MCF 10A (cell line): ENCODE results near the gene SPIN2B. TPM values are rescaled to one million over a fixed set of nuclear protein-coding genes. Genes with fewer than 3 reads are reported as not detected.
A peak's percentile ranks its signal among the peaks of the same experiment; 100 is the strongest.
"Not testable (repeated sequence)": the region's sequence is repeated elsewhere in the genome, so short reads cannot be mapped to it uniquely, and the experiment has no call there.

Experiments used
- BruUV-seq: library from RNA; stranded (reverse); fragments of 400-500 nt; replicated peaks from 2 replicates; lab custom pipeline; 2021; lab: Mats Ljungman, UMichigan
- CTCF ChIA-PET: fragments of 300-600 bp; sonication (Branson Sonifier 250); formaldehyde crosslinking; extraction: SDS; loops from one replicate; lab custom pipeline; 2021; ENCODE audit warnings: antibody characterized with exemption, inconsistent platforms; lab: Yijun Ruan, JAX
- POLR2A ChIA-PET: fragments of 300-600, 350-650 bp; sonication (Branson Sonifier 250); formaldehyde crosslinking; extraction: SDS; loops from one replicate; lab custom pipeline; 2020; ENCODE audit warnings: antibody characterized with exemption, inconsistent platforms; lab: Yijun Ruan, JAX
- DNase-seq: peaks from one replicate; pipeline ENCODE4 v3.0.0-alpha.2; 2018; ENCODE audit not compliant: unreplicated experiment
- H3K27ac Mint-ChIP-seq: one replicate; pipeline ENCODE4 v1.8.0; 2022; ENCODE audit warnings: mild to moderate bottlenecking, low read depth, mixed read lengths; ENCODE audit not compliant: unreplicated experiment
- H3K27me3 Mint-ChIP-seq: one replicate; pipeline ENCODE4 v1.8.0; 2022; ENCODE audit warnings: mixed read lengths; ENCODE audit not compliant: insufficient read depth, unreplicated experiment
- H3K36me3 Mint-ChIP-seq: one replicate; pipeline ENCODE4 v1.8.0; 2022; ENCODE audit warnings: mild to moderate bottlenecking, moderate library complexity, mixed read lengths; ENCODE audit not compliant: insufficient read depth, unreplicated experiment
- H3K4me1 Mint-ChIP-seq: one replicate; pipeline ENCODE4 v1.8.0; 2022; ENCODE audit warnings: mixed read lengths; ENCODE audit not compliant: insufficient read depth, unreplicated experiment
- H3K4me3 Mint-ChIP-seq: one replicate; pipeline ENCODE4 v1.8.0; 2022; ENCODE audit warnings: mild to moderate bottlenecking, moderate library complexity, mixed read lengths; ENCODE audit not compliant: unreplicated experiment
- H3K9me3 Mint-ChIP-seq: one replicate; pipeline ENCODE4 v1.8.0; 2022; ENCODE audit warnings: mixed read lengths; ENCODE audit not compliant: unreplicated experiment
- intact Hi-C: fragments of 100-400 bp; cut with micrococcal nuclease; formaldehyde crosslinking; loops from 2 replicates; pipeline ENCODE4 v1.14.1; 2022
- total RNA-seq: library from RNA; stranded (reverse); gene quantifications from 2 replicates; pipeline ENCODE4 v1.2.3, GENCODE V29; 2022
- TF ChIP-seq, protein P1 (sequence below): fragments of 200-600 bp; IDR thresholded peaks from one replicate; pipeline ENCODE4 v1.8.0; 2022; ENCODE audit warnings: antibody characterized with exemption, mild to moderate bottlenecking; ENCODE audit not compliant: unreplicated experiment

Gene SPIN2B
- total RNA-seq, 1 experiment from 2014 or later, result 7.2 TPM

DNA sequence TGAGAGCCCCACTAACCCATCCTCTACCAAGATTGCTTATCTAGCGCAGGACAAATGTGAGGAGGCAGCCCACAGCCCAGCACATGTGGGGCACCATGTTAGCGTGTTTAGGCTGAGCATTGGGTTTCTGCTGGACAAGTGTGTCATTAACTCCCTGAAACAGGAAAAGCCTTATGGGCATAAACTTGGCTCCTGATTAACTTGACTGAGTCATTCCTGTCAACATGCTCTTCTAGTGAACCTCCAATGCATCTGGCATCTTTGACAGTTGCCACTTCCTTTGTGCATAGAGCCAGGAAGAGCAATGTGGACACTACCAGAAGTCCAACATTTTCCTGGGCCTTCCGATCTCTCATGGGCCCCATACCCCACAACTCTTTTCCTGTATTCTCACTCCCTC is 13.4 kb upstream of the SPIN2B start:
- CTCF ChIA-PET, result no interaction called here
- Mint-ChIP-seq H3K36me3 (peaks cover 12% of the 10 kb centered on the region), H3K27ac (no peak overlapping the region), H3K9me3 (no peaks in the 10 kb centered on the region), H3K27me3 (peaks cover 24% of the 10 kb centered on the region), H3K4me1 (peaks cover 6% of the 10 kb centered on the region), H3K4me3 (no peak overlapping the region)
- DNase-seq, result peak; percentile 18
- intact Hi-C loops, result no loop called here
- TF ChIP-seq, protein P1, sequence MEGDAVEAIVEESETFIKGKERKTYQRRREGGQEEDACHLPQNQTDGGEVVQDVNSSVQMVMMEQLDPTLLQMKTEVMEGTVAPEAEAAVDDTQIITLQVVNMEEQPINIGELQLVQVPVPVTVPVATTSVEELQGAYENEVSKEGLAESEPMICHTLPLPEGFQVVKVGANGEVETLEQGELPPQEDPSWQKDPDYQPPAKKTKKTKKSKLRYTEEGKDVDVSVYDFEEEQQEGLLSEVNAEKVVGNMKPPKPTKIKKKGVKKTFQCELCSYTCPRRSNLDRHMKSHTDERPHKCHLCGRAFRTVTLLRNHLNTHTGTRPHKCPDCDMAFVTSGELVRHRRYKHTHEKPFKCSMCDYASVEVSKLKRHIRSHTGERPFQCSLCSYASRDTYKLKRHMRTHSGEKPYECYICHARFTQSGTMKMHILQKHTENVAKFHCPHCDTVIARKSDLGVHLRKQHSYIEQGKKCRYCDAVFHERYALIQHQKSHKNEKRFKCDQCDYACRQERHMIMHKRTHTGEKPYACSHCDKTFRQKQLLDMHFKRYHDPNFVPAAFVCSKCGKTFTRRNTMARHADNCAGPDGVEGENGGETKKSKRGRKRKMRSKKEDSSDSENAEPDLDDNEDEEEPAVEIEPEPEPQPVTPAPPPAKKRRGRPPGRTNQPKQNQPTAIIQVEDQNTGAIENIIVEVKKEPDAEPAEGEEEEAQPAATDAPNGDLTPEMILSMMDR, result no peak
- no TSS peak for BruUV-seq
- POLR2A ChIA-PET, result no interaction called here

- intact Hi-C loops, result no loop called here
- no peak overlapping the region for H3K27ac Mint-ChIP-seq
- BruUV-seq, result no TSS peak
- H3K27me3 Mint-ChIP-seq, result peaks cover 24% of the 10 kb centered on the region
- H3K4me3 Mint-ChIP-seq, result no peak overlapping the region
- peaks cover 12% of the 10 kb centered on the region for H3K36me3 Mint-ChIP-seq
- POLR2A ChIA-PET, result no interaction called here
- TF ChIP-seq, protein P1, result no peak
- peaks cover 6% of the 10 kb centered on the region for H3K4me1 Mint-ChIP-seq
- CTCF ChIA-PET, result no interaction called here
- H3K9me3 Mint-ChIP-seq, result no peaks in the 10 kb centered on the region
- no peak for DNase-seq
Observed at GRCh38 chrX:57133706-57134105, 12.4 kb upstream of the SPIN2B start.

GRCh38 chrX:57133284-57133683 is 11.9 kb upstream of the SPIN2B start:
- POLR2A ChIA-PET, CTCF ChIA-PET, DNase-seq, BruUV-seq, H3K27ac Mint-ChIP-seq, intact Hi-C loops, H3K4me1 Mint-ChIP-seq, H3K9me3 Mint-ChIP-seq, H3K4me3 Mint-ChIP-seq: not testable (repeated sequence)
- peaks cover 24% of the 10 kb centered on the region for H3K27me3 Mint-ChIP-seq
- H3K36me3 Mint-ChIP-seq, result peaks cover 12% of the 10 kb centered on the region

DNA sequence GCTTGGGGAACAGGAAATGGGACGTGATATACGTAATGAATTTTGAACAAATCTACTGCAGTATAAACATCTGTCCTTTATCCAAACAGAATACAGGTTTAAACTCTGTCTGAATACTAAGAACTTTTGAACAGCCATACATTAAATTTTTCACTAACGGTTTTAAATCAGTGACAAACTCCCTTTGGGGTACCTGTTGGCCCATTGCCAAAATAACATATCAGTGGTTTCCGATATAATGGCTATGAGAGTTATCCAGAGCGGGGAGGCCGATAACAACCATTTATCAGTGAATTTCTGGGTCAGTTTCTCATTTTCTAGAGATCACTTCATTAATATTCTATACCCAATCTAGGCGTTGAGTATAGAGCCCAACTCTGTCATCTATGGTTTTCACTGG is 10.7 kb upstream of the SPIN2B start:
- H3K36me3 Mint-ChIP-seq, result peaks cover 12% of the 10 kb centered on the region
- POLR2A ChIA-PET, result no interaction called here
- peaks cover 24% of the 10 kb centered on the region for H3K27me3 Mint-ChIP-seq
- TF ChIP-seq, protein P1, result no peak
- intact Hi-C loops, result no loop called here
- no peak overlapping the region for H3K4me3 Mint-ChIP-seq
- H3K4me1 Mint-ChIP-seq, result peaks cover 6% of the 10 kb centered on the region
- no peak overlapping the region for H3K27ac Mint-ChIP-seq
- no TSS peak for BruUV-seq
- CTCF ChIA-PET, result no interaction called here
- DNase-seq, result no peak
- no peaks in the 10 kb centered on the region for H3K9me3 Mint-ChIP-seq

DNA sequence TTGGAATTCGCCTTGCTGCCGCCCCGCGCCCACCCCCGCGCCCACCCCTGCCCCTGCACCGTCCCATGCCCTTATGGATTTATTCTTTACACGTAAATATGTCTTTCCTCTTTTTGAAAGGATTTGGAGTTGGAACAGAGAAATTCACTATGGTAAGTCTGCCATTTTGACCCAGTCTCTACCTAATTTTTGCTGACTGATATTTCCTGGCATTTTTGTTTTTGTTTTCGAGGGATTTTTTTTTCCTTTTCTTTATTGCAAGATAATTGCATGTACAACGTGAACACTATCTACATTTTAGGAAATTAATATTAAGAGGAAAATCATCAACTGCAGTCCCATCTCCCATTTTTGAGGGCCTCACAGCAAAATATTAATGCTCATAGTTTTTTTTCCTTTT is 468 bp upstream of the SPIN2B start:
- Mint-ChIP-seq H3K27ac (peak overlapping the region; percentile 57), H3K9me3 (no peaks in the 10 kb centered on the region), H3K27me3 (peaks cover 20% of the 10 kb centered on the region), H3K4me1 (no peaks in the 10 kb centered on the region), H3K4me3 (peak overlapping the region; percentile 77), H3K36me3 (peaks cover 6% of the 10 kb centered on the region)
- no TSS peak for BruUV-seq
- ChIA-PET CTCF (no interaction called here), POLR2A (interaction anchor here (0.6 kb wide), 1 partner anchor 521 kb away, joined by 4 read pairs; no protein-coding TSS in a partner anchor)
- no peak for DNase-seq
- TF ChIP-seq, protein P1, result no peak
- intact Hi-C loops, result loop anchor here (5.0 kb wide), 1 partner anchor 130 kb away; no protein-coding TSS in a partner anchor

- CTCF ChIA-PET, result interaction anchor here (0.8 kb wide), 1 partner anchor 15 kb away, joined by 3 read pairs; no protein-coding TSS in a partner anchor
- BruUV-seq, H3K9me3 Mint-ChIP-seq, DNase-seq, H3K36me3 Mint-ChIP-seq, H3K4me1 Mint-ChIP-seq, POLR2A ChIA-PET: not testable (repeated sequence)
- H3K4me3 Mint-ChIP-seq, result peak overlapping the region; percentile 77
- peaks cover 20% of the 10 kb centered on the region for H3K27me3 Mint-ChIP-seq
- H3K27ac Mint-ChIP-seq, result peak overlapping the region; percentile 57
- intact Hi-C loops, result loop anchor here (5.0 kb wide), 1 partner anchor 128 kb away; no protein-coding TSS in a partner anchor
Observed at GRCh38 chrX:57120619-57121161, 658 bp downstream of the SPIN2B start.
